Measurements from ENCODE around the gene SMTNL1.

Gene SMTNL1

GRCh38 chr11:57545883-57546282 lies 8.5 kb downstream of the SMTNL1 start:
- DNase-seq: no peak

DNA sequence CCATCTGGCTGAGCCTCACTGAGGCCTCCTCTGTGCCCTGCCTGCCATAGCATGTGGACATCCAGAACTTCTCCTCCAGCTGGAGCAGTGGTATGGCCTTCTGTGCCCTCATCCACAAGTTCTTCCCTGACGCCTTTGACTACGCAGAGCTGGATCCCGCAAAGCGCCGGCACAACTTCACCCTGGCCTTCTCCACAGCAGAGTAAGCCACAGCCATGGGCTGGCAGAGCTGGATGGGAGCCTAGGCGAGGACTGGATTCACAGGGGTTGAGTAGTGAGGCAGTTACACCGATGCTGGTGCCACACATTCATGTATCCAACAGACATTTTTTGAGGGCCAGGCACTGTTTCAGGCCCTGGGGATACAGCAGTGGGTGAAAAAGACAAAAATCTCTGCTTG lies 9.1 kb downstream of the SMTNL1 start:
- DNase-seq: no peak

GRCh38 chr11:57546869-57547475 lies 9.6 kb downstream of the SMTNL1 start:
- DNase-seq: no peak

GRCh38 chr11:57547854-57548377 lies 10.5 kb downstream of the SMTNL1 start:
- no peak for DNase-seq

- no peak for DNase-seq
These were observed 12.6 kb downstream of the SMTNL1 start for GRCh38 chr11:57549983-57550382.

GRCh38 chr11:57551941-57552340 lies 14.5 kb downstream of the SMTNL1 start:
- no peak for DNase-seq

GRCh38 chr11:57552479-57552878 lies 15.1 kb downstream of the SMTNL1 start:
- no peak for DNase-seq

GRCh38 chr11:57555393-57555792 lies 18.0 kb downstream of the SMTNL1 start:
- no peak for DNase-seq

GRCh38 chr11:57556041-57556440 lies 18.6 kb downstream of the SMTNL1 start:
- no peak for DNase-seq

- no peak for DNase-seq
These were observed 22.8 kb downstream of the SMTNL1 start for GRCh38 chr11:57560146-57560545.

GRCh38 chr11:57562596-57562995 lies 25.2 kb downstream of the SMTNL1 start:
- DNase-seq: no peak

GRCh38 chr11:57566005-57566904 lies 28.9 kb downstream of the SMTNL1 start:
- DNase-seq: peak; percentile 23

DNA sequence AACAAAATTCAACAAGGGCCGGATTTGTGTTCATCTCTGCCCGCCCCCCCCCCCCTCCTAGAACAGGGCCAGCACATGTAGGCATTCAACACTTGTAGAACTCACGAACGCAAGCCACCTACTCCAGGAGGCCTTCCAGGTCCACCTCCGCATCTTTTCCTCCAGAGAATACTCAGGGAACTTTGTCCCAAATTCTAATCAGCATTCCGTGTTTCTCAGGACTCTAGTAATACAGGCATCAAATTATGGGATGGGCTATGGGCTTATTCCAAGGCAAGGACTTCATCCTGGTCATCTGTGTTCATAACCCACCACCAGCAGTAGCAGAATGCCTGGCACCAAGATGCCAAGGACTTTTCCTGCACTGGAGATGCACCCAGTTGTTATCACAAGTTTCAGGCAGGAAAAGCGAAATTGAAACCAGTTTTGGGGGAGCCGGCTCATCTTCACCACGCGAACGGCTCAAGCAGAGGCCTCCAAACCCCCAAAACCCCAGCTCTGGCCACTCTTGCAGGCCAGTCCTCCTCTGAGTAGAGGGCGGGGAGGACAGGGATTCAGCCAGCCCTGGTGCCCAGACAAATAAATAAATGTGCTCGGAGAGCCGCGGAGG lies 29.6 kb downstream of the SMTNL1 start:
- peak; percentile 67 for DNase-seq

DNA sequence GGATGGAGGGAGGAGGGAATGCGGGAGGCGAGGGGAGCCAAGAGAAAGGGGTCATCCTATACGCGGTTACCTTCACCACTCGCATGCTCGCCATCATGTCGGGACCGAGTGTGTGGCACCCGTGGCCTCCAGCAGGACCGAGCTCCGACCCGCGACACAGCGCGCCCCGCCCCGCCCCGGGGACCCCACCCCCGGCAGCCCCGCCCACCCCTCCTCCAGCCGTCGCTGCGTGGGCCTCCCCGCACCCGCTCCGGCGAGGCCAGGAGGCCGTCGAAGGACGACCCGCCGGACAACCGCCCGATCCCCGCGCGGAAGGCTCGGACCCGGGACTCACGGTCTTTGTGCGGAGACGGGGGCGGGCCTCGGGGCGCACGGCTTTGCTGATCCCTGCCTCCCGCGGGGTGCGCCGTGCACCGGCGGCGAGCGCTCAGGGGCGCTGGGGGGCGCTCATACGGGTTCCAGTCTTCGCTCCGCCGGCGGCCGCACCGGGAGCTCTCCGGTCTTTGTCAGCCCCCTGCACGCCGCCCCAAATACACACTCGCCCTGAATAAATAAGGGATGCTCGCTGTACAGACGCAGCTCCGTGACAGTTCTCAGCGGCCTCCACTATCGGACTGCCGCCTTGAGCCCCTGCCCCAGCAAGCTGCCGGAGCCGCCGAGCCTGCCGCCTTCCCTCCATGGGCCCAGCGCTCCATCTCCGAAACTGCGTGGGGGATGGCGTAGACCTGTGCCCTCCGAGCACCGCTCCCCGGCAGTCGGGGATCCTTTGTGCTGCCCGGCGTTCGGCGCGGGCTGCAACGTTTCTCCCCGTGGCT lies 30.3 kb downstream of the SMTNL1 start, which contains the start of gene UBE2L6:
UBE2L6 (minus strand) TSS at position 158 of the 815 bp plus-strand sequence; CDS start at position 97, 61 bp downstream.
- DNase-seq: peak; percentile 90

GRCh38 chr11:57568330-57568766 lies 31.0 kb downstream of the SMTNL1 start:
- no peak for DNase-seq

DNA sequence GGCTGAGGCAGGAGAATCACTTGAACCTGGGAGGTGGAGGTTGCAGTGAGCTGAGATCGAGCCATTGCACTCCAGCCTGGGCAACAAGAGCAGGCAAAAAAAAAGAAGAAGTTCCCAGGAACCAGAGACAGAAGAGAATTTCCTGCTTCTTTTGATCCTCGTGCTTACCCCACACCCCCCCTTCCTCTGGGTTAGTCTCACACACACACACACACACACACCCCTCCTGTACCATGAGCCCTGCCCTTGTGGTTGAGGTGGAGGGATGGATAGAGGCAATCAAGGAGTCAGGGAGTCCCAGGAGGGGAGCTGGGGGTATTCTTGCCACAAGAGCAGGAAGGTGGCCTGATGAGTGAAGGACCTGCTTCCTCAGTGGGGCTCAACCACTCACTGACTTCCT lies 34.2 kb downstream of the SMTNL1 start:
- no peak for DNase-seq

DNA sequence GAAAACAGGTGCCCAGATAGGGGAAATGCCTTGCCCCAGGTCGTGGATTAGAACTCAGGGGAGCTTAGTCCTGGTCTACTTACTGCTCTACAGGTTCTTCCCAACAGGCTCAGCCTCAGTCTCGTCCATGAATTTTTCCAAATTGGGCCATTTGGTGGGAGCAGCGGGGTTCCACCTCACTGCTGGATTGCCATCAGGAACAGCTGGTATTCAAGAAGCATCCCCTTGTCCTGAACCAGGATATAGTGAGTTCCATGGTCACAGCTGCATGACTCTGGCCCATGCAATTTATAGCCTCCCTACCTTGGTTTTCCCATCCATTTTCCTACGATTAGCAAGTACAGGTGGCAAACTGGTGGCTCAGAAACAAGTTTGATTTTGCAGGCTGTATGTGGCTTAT lies 36.7 kb downstream of the SMTNL1 start:
- no peak for DNase-seq

DNA sequence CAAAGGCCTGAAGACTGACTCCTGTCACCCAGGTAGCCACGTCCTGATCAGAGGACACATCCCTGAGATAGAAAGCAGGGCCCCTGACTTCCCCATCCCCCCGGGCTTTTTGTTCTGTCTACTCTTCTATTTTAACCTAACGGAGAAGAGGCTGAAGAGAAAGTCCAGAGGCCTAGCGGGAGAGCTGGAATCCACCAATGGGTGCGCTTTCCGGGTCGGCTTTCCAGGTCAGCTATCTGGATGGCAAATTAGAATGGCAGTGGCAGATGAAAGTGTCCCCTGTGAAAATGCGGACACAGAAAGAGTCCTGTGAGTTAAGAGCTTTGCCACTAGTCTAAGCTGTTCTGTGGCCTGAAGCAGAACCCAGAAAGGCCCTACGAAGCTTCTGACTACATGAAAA lies 46.9 kb downstream of the SMTNL1 start:
- no peak for DNase-seq

GRCh38 chr11:57585301-57585700 lies 47.9 kb downstream of the SMTNL1 start:
- DNase-seq: no peak

DNA sequence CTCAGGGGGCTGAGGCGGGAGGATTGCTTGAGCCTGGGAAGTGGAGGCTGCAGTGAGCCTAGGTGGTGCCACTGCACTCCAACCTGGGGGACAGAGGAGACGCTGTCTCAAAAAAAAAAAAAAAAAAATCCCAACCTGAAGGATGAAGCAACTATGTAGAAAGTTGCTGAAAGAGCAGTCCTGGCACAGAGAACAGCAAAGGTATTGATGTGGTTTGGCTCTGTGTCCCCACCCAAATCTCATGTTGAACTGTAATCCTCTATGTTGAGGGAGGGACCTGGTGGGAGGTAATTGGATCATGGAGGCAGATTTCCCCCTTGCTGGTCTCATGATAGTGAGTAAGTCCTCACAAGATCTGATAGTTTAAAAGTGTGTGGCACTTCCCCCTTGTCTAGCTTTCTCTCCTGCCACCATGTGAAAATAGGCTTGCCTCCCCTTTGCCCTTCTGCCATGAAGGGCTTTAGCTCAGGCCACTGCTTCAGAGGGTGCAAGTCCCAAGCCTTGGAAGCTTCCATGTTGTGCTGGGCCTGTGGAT lies 49.4 kb downstream of the SMTNL1 start:
- no peak for DNase-seq

GRCh38 chr11:57588046-57588710 lies 50.8 kb downstream of the SMTNL1 start:
- DNase-seq: no peak
